Brain microvascular endothelial cell (primary cell): Measurements from ENCODE around the gene LASP1.
"Not testable (repeated sequence)": the region's sequence is repeated elsewhere in the genome, so short reads cannot be mapped to it uniquely, and the experiment has no call there.

Experiments used
- DNase-seq: peaks from one replicate; pipeline ENCODE4 v3.0.0-alpha.2; 2020
- H3K27ac ChIP-seq: fragments of 250-450 bp; sonication (Bioruptor Pico); 2 replicates; pipeline ENCODE4 v1.5.1; 2020; ENCODE audit warnings: mild to moderate bottlenecking, moderate library complexity
- H3K27me3 ChIP-seq: fragments of 250-450 bp; sonication (Bioruptor Pico); replicated peaks from 2 replicates; pipeline ENCODE4 v1.5.1; 2020; ENCODE audit warnings: mild to moderate bottlenecking
- H3K36me3 ChIP-seq: fragments of 250-450 bp; sonication (Bioruptor Pico); replicated peaks from 2 replicates; pipeline ENCODE4 v1.5.1; 2020; ENCODE audit warnings: mild to moderate bottlenecking
- H3K4me3 ChIP-seq: 2 replicates; pipeline ENCODE4 v1.5.1; 2011; ENCODE audit warnings: low read depth, mild to moderate bottlenecking, control low read depth, low read length, moderate library complexity
- CTCF ChIP-seq: IDR thresholded peaks from 2 replicates; pipeline ENCODE4 v1.5.1; 2011; ENCODE audit warnings: low read depth, mild to moderate bottlenecking, moderate library complexity, low read length, control low read depth, inconsistent platforms; ENCODE audit errors: missing control alignments
- in situ Hi-C: cut with HindIII; loops from 2 replicates; pipeline ENCODE4 v1.10.0; 2017; ENCODE audit warnings: low sequenced_read_pairs, low pct_ligation_motif_present

Gene LASP1

GRCh38 chr17:38908676-38909181 is 38.9 kb downstream of the LASP1 start:
- H3K36me3 ChIP-seq = peaks cover 68% of the 10 kb centered on the region
- H3K4me3 ChIP-seq = no peak overlapping the region
- no peaks in the 10 kb centered on the region for H3K27me3 ChIP-seq
- no peak overlapping the region for H3K27ac ChIP-seq
- no peak for TF ChIP-seq CTCF
- no peak for DNase-seq
- in situ Hi-C loops = no loop called here

GRCh38 chr17:38910325-38910724 is 40.5 kb downstream of the LASP1 start:
- in situ Hi-C loops = no loop called here
- no peak for TF ChIP-seq CTCF
- no peak for DNase-seq
- Histone ChIP-seq H3K4me3 (no peak overlapping the region), H3K27ac (no peak overlapping the region), H3K27me3 (no peaks in the 10 kb centered on the region), H3K36me3 (peaks cover 74% of the 10 kb centered on the region)

GRCh38 chr17:38911081-38911730 is 41.3 kb downstream of the LASP1 start:
- DNase-seq = no peak
- no peak for TF ChIP-seq CTCF
- in situ Hi-C loops = no loop called here
- H3K36me3 ChIP-seq = peaks cover 83% of the 10 kb centered on the region
- no peak overlapping the region for H3K4me3 ChIP-seq
- H3K27me3 ChIP-seq = no peaks in the 10 kb centered on the region
- no peak overlapping the region for H3K27ac ChIP-seq

- in situ Hi-C loops, DNase-seq, H3K27ac ChIP-seq, H3K27me3 ChIP-seq, H3K4me3 ChIP-seq: not testable (repeated sequence)
- peaks cover 85% of the 10 kb centered on the region for H3K36me3 ChIP-seq
Observed at GRCh38 chr17:38911731-38912081, 41.8 kb downstream of the LASP1 start.

- Histone ChIP-seq H3K36me3 (peaks cover 87% of the 10 kb centered on the region), H3K4me3 (no peak overlapping the region), H3K27me3 (no peaks in the 10 kb centered on the region), H3K27ac (no peak overlapping the region)
- TF ChIP-seq CTCF = no peak
- no peak for DNase-seq
- in situ Hi-C loops = no loop called here
Observed at GRCh38 chr17:38912221-38912813, 42.5 kb downstream of the LASP1 start.

- H3K4me3 ChIP-seq = no peak overlapping the region
- DNase-seq = no peak
- no peaks in the 10 kb centered on the region for H3K27me3 ChIP-seq
- TF ChIP-seq CTCF = no peak
- in situ Hi-C loops = no loop called here
- peaks cover 87% of the 10 kb centered on the region for H3K36me3 ChIP-seq
- H3K27ac ChIP-seq = no peak overlapping the region
Observed at GRCh38 chr17:38914741-38915638, 45.1 kb downstream of the LASP1 start.
